Body of pancreas (tissue), 4 donors: ENCODE results near the gene IGF2BP2.

ENCODE experiments used
- CTCF ChIP-seq, 7 experiments: fragments of 450-650 bp in 4 of 7; fragments of 200-600 bp in 3 of 7; sonication (generic) in 3 of 7; IDR thresholded peaks; one replicate each; pipeline ENCODE4 v1.5.1; 2016 to 2019; ENCODE audit warnings: antibody characterized with exemption in 7 of 7
- POLR2A ChIP-seq, 3 donors: fragments of 450-650 bp; IDR thresholded peaks; one replicate each; pipeline ENCODE4 v1.6.1; 2016; ENCODE audit warnings: antibody characterized with exemption in 3 of 3, mild to moderate bottlenecking in 2 of 3

- TF ChIP-seq CTCF (IDR thresholded peaks at IDR 0.05) (no peak), POLR2A (IDR thresholded peaks at IDR 0.05) (no peak)
These were observed 168.5 kb downstream of the IGF2BP2 start for GRCh38 chr3:185656321-185656840.
